HFF-Myc (cell line): Measurements from ENCODE around the gene RSPO1.

Experiments used
- DNase-seq: peaks from one replicate; pipeline ENCODE4 v3.0.0-alpha.2; 2011; ENCODE audit warnings: low read depth; ENCODE audit errors: extremely low read depth
- H3K4me3 ChIP-seq: replicated peaks from 2 replicates; pipeline ENCODE4 v1.5.1; 2011; ENCODE audit warnings: low read depth, mild to moderate bottlenecking, control low read depth, low read length
- CTCF ChIP-seq: IDR thresholded peaks from 2 replicates; pipeline ENCODE4 v1.5.1; 2012; ENCODE audit warnings: mild to moderate bottlenecking, low read depth, low read length, control low read depth; ENCODE audit errors: missing control alignments

RSPO1 gene

GRCh38 chr1:37663426-37664000, 28.8 kb upstream of the RSPO1 start:
- H3K4me3 ChIP-seq: no peak overlapping the region
- no peak for DNase-seq
- no peak for TF ChIP-seq CTCF

- no peak for DNase-seq
- TF ChIP-seq CTCF: no peak
- H3K4me3 ChIP-seq: no peak overlapping the region
Measured at GRCh38 chr1:37662031-37662755, 27.5 kb upstream of the RSPO1 start.

- no peak overlapping the region for H3K4me3 ChIP-seq
- no peak for TF ChIP-seq CTCF
- no peak for DNase-seq
Measured at GRCh38 chr1:37661401-37661800, 26.7 kb upstream of the RSPO1 start.

- DNase-seq: no peak
- no peak overlapping the region for H3K4me3 ChIP-seq
- no peak for TF ChIP-seq CTCF
Measured at GRCh38 chr1:37660664-37661063, 26.0 kb upstream of the RSPO1 start.

GRCh38 chr1:37658486-37658885, 23.8 kb upstream of the RSPO1 start:
- TF ChIP-seq CTCF: no peak
- H3K4me3 ChIP-seq: no peak overlapping the region
- no peak for DNase-seq

- TF ChIP-seq CTCF: no peak
- H3K4me3 ChIP-seq: no peak overlapping the region
- no peak for DNase-seq
Measured at GRCh38 chr1:37657620-37658412, 23.1 kb upstream of the RSPO1 start.
